Stimulated activated CD4-positive, alpha-beta T cell treated with anti-CD3 and anti-CD28 coated beads, Interleukin-15, amount 100 ng/mL, for 48 hours (primary cell): ENCODE data around the gene MYEOV.

Experiments
- DNase-seq, 2 donors: peaks; one replicate each; pipeline ENCODE4 v3.0.0-alpha.2; 2020; ENCODE audit warnings: low read depth in 2 of 2

Gene MYEOV

DNA sequence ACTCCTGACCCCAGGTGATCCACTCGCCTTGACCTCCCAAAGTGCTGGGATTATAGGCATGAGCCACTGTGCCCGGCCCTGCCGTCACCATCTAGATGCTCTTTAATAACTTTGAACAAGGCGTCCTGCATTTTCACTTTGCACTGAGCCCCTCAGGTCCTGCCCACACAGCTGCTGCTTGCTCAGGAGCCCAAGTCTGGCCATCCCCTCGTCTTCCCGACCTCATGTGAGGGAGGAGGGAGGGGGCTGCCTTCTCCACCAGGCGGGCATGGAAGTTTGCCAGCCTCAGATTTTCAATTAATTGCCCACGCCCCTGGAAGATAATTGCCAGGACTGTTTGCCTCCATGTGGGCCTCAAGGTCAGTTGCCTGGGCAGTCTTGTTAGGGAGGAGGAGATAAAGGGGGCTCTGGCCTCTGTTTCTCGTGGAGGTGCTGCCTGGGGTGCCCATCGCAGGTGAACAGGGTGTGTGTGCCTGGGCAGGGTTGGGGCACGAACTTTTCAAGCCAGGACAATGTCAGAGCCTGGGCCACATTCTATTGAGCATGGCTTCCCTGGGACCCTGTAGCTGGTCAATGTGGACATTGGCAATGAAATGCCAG lies 27.9 kb upstream of the MYEOV start:
- no peak for DNase-seq

DNA sequence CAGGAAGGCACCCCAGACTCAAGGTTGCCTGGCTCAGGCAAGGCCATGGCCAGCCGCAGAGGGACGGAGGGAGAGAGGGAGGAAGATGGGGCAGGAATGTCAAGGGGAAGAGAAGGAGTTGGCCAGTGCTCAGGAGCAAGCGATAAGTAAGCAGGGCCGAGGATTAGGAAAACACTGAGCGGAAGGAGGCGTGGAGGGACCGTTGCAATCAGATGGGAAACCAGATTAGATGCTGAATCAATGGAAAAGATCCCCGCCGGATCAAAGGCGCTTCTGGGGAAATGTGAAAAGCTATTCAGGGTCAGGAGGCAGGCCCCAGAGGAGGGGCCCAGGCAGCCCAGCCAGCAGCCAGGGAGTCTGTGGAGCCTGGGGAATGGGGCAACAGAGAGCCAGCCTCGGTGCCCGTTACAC lies 26.6 kb upstream of the MYEOV start:
- DNase-seq = no peak

DNA sequence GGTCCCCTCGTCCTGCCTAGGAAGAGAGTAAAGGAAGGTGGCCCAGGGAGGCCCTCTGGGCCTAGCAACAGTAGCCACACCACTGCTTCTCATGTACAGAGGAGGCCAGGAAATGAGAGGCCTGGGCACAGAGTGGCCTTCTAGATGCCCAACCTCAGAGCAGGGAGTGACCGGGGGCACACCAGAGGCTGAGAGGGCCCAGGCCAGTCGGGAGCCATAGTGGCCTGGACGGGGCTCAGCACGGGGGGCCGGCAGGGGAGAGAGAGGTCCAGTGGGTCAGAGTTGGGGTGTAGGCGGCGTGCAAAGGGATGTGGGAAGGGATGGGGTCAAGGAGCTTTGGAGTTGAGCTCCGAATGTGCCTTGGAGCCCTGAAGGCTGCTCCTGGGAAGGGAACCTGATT lies 25.0 kb upstream of the MYEOV start:
- no peak for DNase-seq

GRCh38 chr11:69269388-69269787 lies 24.6 kb upstream of the MYEOV start:
- DNase-seq = no peak

DNA sequence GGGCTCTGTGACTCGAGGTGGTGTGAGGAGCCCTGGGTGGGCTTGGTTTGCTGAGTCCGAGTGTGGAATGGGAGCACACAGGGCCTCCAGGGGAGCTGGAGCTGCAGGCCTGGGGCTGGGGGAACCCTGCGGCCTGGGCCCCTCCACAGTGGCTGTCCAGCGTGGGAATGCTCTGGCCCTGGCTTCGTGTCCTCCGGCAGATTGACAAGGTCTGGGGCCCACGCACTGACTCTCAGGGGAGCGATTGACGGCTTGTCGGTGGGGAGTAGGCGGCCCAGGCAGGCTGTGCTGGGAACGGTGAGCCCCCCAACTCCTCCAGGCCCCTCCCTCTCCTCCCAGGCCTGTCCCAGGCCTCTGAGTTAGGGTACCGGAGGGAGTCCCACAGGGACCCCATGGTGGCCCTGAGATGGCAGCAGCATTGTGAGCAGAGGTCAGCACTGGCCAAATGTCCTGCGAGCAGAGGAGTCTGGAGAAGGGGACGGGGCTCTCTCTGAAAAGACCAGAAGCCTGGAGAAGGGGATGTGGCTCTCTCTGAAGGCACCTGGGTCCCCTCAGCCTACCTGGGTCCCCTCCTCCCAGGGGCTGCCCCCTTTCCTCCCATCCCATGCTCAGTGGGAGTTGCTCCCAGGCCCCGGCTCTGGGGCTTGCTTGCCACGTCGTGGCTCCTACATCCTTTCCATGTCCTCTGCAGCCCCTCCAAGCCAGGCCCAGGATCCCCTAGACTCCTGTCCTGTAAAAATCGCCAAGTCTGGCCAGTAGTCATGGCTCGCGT lies 23.8 kb upstream of the MYEOV start:
- DNase-seq = no peak

DNA sequence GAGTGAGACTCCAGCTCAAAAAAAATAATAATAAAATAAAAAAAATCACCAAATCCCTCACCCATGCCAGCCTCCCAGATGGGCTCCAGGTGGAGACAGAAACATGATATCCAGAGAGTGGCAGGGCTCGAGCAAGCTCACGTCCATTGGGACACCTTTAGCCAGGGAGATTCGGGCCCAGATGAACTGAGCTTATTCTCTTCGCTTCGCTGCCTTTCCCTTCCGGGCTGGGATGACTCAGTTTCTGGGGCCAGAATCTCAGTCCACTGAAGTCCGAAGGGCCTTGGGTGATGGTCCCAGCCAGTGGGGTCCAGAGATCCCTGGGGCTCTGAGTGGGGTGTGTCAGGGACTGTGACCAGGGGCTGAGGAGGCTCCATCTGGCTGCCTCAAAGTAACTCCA lies 23.0 kb upstream of the MYEOV start:
- no peak for DNase-seq

DNA sequence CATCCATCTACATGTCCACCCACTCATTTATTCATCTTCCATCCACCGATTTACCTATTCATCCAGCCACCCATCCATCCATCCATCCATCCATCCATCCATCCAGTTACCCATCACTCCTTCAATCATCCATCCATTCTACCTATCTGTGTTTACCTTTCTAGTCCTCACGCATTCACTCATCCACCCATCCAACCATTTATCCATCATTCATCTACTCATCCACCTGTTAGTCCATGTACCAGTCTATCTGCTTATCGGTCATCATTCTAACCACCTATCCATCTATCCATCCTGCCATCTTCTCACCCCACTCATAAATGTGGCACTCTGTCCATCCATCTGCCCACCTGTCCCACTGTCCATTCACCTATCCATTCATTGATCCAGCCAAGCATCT lies 21.9 kb upstream of the MYEOV start:
- DNase-seq = no peak

DNA sequence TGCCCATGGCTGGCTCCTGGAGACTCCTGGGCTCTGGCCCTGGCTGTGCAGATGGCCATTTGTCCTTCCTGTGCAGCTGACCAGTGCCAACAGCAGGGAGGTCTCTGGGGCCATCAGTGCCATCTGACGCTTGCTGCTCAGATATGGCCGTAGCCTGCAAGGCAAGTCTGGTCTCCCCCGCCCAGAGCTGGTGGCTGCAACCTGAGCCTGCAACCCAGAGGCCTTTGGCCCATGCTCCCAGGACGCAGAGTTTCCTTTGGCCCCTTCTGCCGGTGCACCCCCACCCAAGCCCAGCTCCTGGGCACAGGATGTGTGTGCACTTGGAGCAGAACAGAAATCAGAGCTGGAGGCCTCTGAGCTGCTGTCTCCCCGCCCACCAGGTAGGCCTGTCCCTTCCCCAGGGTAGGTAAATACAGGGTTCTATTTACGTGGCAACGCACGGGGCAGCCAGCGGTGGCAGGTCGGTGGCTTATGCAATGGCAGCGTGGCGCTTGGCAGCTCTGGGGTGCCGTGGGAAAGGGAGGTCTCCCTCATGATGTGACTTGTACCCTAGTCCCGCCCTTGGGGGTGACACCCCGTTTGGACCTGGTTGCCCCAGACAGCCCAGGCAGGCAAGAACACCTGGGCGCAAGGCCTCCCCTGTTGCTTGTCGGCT lies 21.0 kb upstream of the MYEOV start:
- no peak for DNase-seq

GRCh38 chr11:69273571-69273970 lies 20.4 kb upstream of the MYEOV start:
- no peak for DNase-seq

DNA sequence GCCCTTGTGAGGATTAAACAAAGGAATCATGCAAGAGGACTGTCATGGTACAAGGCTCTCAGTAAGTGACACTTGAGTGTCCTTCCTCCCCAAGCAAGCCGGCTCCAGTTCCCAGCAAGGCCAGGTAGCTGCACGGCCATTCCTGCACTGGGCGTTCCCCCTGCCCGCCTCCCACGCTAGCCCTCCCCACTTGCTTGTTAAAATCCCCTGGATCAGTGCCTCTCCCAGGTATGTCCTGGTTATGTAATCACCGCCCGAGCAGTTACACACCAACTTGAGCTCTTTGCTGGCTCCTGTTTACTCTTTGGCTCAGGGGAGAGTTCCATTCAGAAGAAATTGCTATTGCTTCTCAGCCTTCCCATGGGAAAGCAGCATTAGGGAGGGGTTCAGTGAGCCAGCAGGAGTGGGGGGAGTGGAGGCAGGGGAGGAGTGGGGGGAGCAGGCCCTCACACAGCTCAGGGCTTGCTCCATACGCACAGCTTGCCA lies 19.4 kb upstream of the MYEOV start:
- no peak for DNase-seq

GRCh38 chr11:69275178-69275577 lies 18.8 kb upstream of the MYEOV start:
- no peak for DNase-seq

DNA sequence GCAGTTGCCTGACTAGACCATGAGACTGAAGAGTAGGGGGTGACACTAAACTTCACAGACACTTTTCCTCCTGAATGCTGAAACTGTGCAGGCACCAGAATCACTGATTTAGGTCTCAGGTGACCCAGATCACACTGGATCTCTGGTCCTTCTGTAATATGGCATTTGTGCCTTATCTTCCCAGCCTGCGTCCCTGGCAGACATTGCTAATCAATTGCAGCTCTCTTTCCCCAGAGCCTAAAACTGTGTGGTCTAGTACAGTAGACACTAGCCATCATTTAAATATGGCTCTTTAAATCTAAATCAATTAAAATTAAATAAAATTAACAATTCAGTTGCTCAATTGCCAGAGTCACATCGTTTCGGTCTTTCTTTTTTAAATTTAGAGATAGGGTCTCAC lies 17.8 kb upstream of the MYEOV start:
- DNase-seq = no peak

GRCh38 chr11:69277074-69277809 lies 16.7 kb upstream of the MYEOV start:
- DNase-seq = no peak

DNA sequence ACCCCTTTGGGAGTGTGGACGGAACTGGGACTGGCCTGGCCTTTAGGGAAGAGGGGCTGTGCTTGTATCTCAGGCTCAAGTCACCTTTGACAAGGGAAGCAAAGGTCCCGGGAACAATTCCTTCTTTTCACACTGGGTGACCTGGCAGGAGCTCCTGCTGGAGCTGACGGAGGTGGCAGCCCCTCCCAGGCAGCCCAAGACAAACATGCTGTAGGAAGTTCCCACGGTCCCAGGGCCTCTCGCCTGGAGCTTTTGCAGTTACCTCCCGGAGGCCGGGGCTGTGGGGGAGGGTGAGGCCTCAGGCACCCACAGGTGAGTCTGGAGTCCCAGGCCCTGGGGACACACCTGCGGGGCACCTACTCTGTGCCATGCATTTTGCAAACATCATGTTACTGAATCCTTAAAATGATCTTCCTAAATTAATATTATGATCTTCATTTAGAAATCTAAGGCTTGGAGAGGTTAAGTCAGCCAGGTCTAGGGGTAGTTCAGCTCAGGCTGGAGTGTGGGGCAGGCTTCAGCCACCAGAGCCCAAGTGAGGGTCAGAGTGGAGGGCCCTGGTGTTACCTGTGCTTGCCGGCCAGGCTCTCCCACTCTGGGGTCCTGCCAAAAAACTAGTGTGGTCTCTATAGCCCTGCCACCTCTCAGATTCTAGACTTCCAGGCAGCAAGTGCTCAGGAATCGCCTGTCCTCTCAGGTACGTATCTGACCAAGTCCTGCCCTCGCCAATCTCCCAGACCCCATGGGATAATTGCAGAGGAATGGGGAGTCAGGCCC lies 15.7 kb upstream of the MYEOV start:
- DNase-seq = no peak

DNA sequence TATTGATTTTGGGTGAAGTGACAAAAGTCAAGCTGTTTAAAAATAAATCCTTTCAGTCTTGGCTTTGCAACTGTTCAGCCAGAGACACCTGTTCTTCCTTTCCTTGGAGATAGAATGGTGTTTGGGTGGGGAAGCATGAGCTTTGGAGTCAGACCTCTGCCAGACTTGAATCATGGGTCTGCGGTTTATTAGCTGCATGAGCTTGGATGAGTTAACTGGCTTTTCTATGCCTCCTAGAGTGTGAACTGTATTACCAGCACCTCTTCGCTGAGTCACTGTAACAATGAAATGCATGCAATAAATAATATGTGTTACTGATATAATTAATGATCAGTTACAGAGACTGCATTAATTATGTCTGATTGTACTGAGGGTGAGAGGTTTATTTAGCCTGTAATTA lies 13.5 kb upstream of the MYEOV start:
- no peak for DNase-seq

- no peak for DNase-seq
Observed at GRCh38 chr11:69280994-69281393, 13.0 kb upstream of the MYEOV start.

GRCh38 chr11:69283446-69283845 lies 10.5 kb upstream of the MYEOV start:
- no peak for DNase-seq

- no peak for DNase-seq
Observed at GRCh38 chr11:69284081-69284511, 9.9 kb upstream of the MYEOV start.

GRCh38 chr11:69285091-69285490 lies 8.9 kb upstream of the MYEOV start:
- DNase-seq = no peak

DNA sequence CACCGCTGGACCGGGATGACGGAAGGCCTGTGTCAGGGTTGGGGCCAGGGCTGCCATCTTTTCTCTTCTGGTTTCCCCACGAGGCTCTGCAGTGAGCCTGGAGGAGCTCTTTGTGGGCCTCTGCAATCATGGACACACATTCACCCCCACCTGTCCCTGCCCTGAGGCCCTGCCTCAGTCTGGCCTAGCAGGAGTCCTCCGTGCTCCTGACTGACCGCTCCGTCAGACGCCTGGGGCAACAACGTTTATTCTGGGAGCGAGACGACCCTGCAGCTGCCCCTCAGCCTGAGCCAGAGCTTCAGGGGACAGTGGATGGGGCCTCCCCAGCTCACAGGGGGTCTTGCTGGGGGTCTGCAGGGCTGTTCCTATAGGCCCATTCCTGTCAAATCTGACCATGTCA lies 8.2 kb upstream of the MYEOV start:
- DNase-seq = no peak
